Smooth muscle cell of trachea (primary cell): ENCODE measurements around the gene NDUFAF3. TPM values are rescaled to one million over a fixed set of nuclear protein-coding genes. Genes with fewer than 3 reads are reported as not detected.

ENCODE experiments used
- total RNA-seq: library from RNA; depleted of rRNA; stranded (reverse); fragments of >200 nt; gene quantifications from 2 replicates; pipeline ENCODE4 v1.2.1, GENCODE V29; 2014

The NDUFAF3 gene, protein sequence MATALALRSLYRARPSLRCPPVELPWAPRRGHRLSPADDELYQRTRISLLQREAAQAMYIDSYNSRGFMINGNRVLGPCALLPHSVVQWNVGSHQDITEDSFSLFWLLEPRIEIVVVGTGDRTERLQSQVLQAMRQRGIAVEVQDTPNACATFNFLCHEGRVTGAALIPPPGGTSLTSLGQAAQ
- total RNA-seq = 67.8 and 109 TPM in 2 replicates

DNA sequence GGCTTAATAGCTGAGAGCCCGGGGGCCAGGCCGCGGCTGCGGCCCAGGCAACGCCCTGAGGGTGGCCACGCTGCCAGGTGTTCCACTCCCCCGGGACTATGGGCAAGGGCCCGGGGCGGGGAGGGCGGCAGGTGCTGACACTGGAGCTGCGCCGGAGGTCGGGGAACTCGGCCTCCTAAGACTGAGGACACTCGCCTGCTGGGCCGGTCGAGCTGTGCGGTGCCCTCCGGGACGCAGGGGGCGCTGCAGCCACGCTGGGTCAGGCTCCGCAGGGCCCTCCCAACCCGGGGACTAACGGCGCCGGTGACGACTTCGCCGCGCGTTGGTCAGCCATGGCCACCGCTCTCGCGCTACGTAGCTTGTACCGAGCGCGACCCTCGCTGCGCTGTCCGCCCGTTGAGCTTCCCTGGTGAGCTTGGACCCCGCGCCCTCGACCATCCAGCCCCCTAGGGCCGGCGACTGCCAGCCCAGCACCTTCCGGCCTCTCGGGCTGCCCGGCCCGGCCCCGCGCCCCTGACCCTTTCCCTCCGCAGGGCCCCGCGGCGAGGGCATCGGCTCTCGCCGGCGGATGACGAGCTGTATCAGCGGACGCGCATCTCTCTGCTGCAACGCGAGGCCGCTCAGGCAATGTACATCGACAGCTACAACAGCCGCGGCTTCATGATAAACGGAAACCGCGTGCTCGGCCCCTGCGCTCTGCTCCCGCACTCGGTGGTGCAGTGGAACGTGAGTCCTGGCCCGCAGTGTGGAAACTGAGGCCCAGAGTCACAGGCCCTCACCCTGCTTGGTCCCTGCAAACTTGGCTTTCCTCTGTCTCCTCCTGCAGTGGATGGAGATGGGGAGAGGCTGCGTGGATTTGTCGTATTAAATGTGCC lies at the start of gene NDUFAF3:
Gene NDUFAF3, plus strand, starts transcription at position 309 of the 875 bp plus-strand sequence. Its CDS starts 24 bp downstream, at position 333.

DNA sequence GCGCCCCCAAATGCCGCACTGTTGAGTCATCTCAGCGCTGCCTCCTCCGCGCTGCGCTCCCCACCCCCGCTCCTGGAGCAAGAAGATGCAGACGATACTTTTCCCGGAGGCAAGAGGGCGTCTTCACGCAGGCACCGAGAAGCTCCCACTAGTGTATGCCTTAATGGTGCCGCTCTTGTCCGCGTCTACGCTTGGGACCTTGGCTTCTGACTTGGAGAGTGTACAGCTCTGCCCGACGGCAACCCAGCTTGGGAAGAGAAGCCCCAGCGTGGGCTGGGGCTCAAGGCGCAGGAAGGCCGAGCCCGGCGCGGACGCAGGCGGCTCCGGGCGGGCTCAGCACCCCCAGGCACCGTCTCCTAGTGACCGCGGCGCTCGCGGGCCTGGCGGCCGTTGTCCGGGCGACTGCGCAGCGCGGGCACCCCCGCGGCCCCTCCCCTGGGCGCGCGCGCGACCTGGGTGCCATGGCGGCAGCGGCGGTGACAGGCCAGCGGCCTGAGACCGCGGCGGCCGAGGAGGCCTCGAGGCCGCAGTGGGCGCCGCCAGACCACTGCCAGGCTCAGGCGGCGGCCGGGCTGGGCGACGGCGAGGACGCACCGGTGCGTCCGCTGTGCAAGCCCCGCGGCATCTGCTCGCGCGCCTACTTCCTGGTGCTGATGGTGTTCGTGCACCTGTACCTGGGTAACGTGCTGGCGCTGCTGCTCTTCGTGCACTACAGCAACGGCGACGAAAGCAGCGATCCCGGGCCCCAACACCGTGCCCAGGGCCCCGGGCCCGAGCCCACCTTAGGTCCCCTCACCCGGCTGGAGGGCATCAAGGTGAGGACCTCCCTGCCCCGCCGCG lies 31.9 kb upstream of the NDUFAF3 start, which contains the start of gene P4HTM:
Gene P4HTM, plus strand, starts transcription at position 446 of the 840 bp plus-strand sequence. Its CDS starts 16 bp downstream, at position 462.

DNA sequence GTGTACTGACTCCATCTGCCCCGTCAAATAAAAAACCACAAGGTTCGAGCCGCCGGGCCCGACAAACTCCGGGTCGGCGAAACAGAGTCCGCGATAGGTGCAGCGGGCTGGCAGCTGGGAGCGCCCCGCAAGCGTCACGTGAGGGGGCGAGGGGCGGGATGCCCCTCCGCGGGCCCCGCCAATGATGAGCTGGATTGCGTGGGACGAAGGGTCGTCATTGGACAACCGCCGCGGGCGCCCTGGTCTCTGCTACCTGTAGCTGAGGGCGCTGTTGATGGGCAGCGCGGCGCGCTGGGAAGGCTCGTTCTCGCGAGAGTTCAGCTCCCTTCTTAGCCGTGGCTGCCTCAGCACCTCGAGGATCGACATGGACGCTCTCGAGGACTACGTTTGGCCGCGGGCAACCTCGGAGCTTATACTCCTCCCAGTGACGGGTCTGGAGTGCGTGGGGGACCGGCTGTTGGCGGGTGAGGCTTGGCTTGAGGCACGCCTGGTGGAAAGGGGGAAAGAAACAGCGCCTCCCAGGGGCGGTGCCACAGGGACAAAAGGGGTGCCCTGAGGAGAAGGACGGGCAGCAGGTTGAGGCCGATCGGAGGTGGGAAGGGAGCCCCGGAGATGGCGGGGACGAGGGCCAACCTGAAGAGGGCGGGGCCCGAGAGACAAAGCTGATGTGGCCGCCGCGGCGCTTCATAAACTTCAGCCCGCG lies 14.7 kb upstream of the NDUFAF3 start, which contains the start of gene WDR6:
Gene WDR6, plus strand, starts transcription at position 324 of the 703 bp plus-strand sequence. Its CDS starts 41 bp downstream, at position 365.

DNA sequence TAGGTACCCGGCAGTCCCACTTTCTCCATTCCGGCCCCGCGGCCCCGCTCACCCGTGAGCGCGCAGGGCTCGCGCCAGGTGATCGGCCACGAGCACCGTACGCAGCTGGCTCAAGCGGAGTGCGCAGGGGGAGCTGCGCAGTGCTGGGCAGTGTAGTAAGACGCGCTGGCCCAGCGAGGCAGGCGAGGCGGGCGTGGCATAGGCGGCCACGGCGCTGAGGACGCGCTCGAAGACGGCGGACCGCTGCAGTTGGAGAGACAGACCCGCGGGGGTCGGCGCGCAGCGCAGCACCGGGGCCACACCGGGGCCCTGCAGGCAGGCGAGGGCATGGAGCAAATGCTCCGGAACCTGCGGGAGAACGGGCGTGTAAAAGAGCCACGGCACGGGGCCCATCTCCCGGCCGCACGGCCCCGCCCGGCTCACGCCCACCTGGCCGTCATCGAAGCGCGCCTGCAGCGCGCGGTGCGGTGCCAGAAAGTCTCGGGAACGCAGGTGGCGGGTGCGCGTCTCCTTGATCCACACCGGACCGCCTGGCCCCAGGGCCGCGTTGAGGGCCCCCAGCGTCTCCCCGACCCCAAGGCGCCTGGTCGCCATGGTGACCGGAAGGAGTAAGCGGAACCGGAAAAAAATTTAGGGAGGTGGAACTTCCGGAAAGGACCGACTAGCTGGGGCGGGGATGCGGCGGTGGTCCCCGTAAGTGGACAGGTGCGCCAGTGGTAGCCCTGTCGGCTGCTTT lies 3.8 kb upstream of the NDUFAF3 start, which contains the start of gene DALRD3:
Gene DALRD3, minus strand, starts transcription at position 610 of the 736 bp plus-strand sequence. Its CDS starts 16 bp downstream, at position 594.

DNA sequence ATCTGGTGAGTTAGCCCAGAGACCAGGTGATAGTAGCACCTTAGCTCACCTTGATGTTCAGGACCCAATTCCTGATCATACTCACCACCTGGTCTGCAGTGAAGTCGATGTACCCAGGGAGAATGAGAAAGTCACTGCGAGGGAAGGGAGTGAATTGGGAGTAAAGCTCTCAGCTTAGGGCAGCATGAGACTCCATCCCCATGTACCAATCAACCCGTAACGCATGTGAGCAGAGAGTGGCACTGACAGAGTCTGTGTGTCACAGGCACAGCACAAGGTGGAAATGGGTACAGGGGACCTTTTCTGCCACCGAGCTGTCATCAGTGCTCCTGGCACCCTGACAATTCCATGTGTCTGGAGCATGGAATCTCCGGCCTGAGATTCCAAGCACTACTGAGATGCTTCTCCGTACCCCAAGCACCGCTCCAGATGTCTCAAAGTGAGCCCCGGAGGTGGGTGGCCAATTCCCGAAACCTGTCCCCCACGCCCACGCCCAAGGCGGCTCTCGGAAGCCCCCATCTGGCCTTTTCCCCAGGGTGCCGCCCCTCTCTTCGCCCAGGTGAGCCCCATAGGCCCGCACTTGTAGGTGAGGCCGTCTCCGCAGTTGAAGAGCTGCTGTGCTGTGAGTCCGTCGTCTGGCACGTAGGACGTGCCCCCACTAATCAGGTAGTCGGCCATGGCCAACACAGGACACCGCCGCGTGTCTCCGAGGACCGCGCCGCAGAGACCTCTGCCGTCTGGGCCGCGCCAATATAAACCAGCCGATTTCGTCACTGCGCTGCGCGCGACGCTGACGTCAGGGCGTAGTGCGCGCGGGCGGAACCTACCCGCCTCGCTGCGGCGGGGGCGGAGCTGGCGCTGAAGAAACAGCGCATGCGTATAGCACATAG lies 7.0 kb downstream of the NDUFAF3 start, which contains the start of gene IMPDH2:
Gene IMPDH2, minus strand, starts transcription at position 726 of the 890 bp plus-strand sequence. Its CDS starts 48 bp downstream, at position 678.

Other genes starting within 250 kb of the NDUFAF3 start
- gene PRKAR2A, start 174.2 kb upstream of the NDUFAF3 start, total RNA-seq = 34.9 and 35.9 TPM in 2 replicates
- 18.5 and 28.8 TPM in 2 replicates for gene SLC25A20, start 123.2 kb upstream of the NDUFAF3 start, total RNA-seq
- gene ARIH2, start 103.3 kb upstream of the NDUFAF3 start, total RNA-seq = 64.4 and 72.0 TPM in 2 replicates
- gene P4HTM, start 31.9 kb upstream of the NDUFAF3 start, total RNA-seq = 36.5 and 58.7 TPM in 2 replicates
- gene WDR6, start 14.7 kb upstream of the NDUFAF3 start, total RNA-seq = 75.3 and 99.4 TPM in 2 replicates
- gene DALRD3, start 3.5 kb upstream of the NDUFAF3 start, total RNA-seq = 63.6 and 66.0 TPM in 2 replicates
- gene IMPDH2, start 7.3 kb downstream of the NDUFAF3 start, total RNA-seq = 335 and 458 TPM in 2 replicates
- 82.6 and 82.7 TPM in 2 replicates for gene QRICH1, start 72.0 kb downstream of the NDUFAF3 start, total RNA-seq
- gene QARS1, start 82.6 kb downstream of the NDUFAF3 start, total RNA-seq = 319 and 442 TPM in 2 replicates
- gene USP19, start 98.7 kb downstream of the NDUFAF3 start, total RNA-seq = 64.4 and 72.6 TPM in 2 replicates
- 580 and 1,305 TPM in 2 replicates for gene LAMB2, start 110.9 kb downstream of the NDUFAF3 start, total RNA-seq
- 21.8 and 31.1 TPM in 2 replicates for gene CCDC71, start 144.2 kb downstream of the NDUFAF3 start, total RNA-seq
- 43.6 and 58.7 TPM in 2 replicates for gene KLHDC8B, start 149.5 kb downstream of the NDUFAF3 start, total RNA-seq